ENCODE measurements around the gene TM6SF1.

DNA sequence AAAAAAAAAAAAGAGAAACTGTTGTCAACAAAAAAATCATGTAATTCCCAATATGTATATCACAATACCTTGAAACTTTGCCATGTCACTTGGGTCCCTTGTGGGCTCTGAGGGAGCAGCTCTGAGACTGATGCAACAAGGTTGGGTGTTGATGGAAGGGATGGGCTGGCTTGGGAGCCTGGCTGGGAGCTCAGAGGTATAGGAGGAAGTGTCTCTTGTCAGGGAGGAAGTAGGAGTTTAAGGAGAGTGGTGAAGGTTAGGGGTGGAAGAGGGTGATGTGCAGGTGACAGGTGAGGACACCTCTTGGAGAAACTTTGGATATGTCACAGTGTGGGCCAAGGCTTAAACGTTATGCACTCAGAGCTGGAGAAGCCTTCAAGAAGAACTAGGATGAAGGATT, 2.0 kb upstream of the TM6SF1 start:
- TF ChIP-seq ZNF217 (CRISPR knock-in tag; IDR thresholded peaks at IDR 0.05) (no peak), NFIC (IDR thresholded peaks at IDR 0.05) (no peak), RAD21 (CRISPR knock-in tag; conservative IDR thresholded peaks at IDR 0.05 in 1 of 2, IDR thresholded peaks at IDR 0.05 in 1 of 2) (no peak), ESRRB (CRISPR knock-in tag; IDR thresholded peaks at IDR 0.05; ENCODE audit: borderline replicate concordance) (no peak)

All from K562 (cell line).